Left ventricle myocardium inferior (tissue), 1 donor: ENCODE results near the gene HYAL3. TPM values are rescaled to one million over a fixed set of nuclear protein-coding genes. Genes with fewer than 3 reads are reported as not detected.
A peak's percentile ranks its signal among the peaks of the same experiment; 100 is the strongest.
"Not testable (repeated sequence)": the region's sequence is repeated elsewhere in the genome, so short reads cannot be mapped to it uniquely, and the experiment has no call there.

Experiments
- DNase-seq: peaks from one replicate; pipeline ENCODE4 v3.0.0-alpha.2; 2020
- H3K27ac ChIP-seq: fragments of 200-600 bp; replicated peaks from 2 replicates; pipeline ENCODE4 v1.8.0; 2021
- H3K27me3 ChIP-seq: fragments of 200-600 bp; 2 replicates; pipeline ENCODE4 v1.8.0; 2021; ENCODE audit warnings: low read depth
- H3K36me3 ChIP-seq: fragments of 200-600 bp; 2 replicates; pipeline ENCODE4 v1.8.0; 2021
- H3K4me1 ChIP-seq: fragments of 200-600 bp; 2 replicates; pipeline ENCODE4 v1.8.0; 2021
- H3K4me3 ChIP-seq: fragments of 200-600 bp; 2 replicates; pipeline ENCODE4 v1.8.0; 2021; ENCODE audit warnings: mild to moderate bottlenecking, moderate library complexity
- H3K9me3 ChIP-seq: fragments of 200-600 bp; replicated peaks from 2 replicates; pipeline ENCODE4 v1.8.0; 2021
- CTCF ChIP-seq: fragments of 200-600 bp; IDR thresholded peaks from 2 replicates; pipeline ENCODE4 v1.8.0; 2021; ENCODE audit warnings: antibody characterized with exemption, mild to moderate bottlenecking, borderline replicate concordance
- intact Hi-C: fragments of 100-400 bp; cut with micrococcal nuclease; formaldehyde crosslinking; loops from one replicate; pipeline ENCODE4 v1.11.0; 2022
- total RNA-seq: library from RNA; stranded (reverse); fragmentation: NEBNext Ultra II Directional; extraction: Animal tissue kit (Norgen Biotek cat#: 25700); gene quantifications from one replicate; pipeline ENCODE4 v1.2.1, GENCODE V29; 2021
- donor health status: DM: no; HTN: yes; CAD: no; lungs with severe emphysema.

HYAL3 gene
- total RNA-seq, 1 donor from 2014 or later: 1.2 TPM

- Histone ChIP-seq H3K27ac (peak overlapping the region; percentile 99), H3K9me3 (no peaks in the 10 kb centered on the region), H3K27me3 (no peaks in the 10 kb centered on the region), H3K4me1 (peaks cover 78% of the 10 kb centered on the region), H3K4me3 (peak overlapping the region; percentile 86), H3K36me3 (peaks cover 45% of the 10 kb centered on the region)
- TF ChIP-seq CTCF: no peak
- intact Hi-C loops: no loop called here
- no peak for DNase-seq
These were observed 17.5 kb upstream of the HYAL3 start for GRCh38 chr3:50316657-50317242.

- peak overlapping the region; percentile 11 for H3K27ac ChIP-seq
- H3K27me3 ChIP-seq: no peaks in the 10 kb centered on the region
- no peak overlapping the region for H3K4me3 ChIP-seq
- no peak for TF ChIP-seq CTCF
- peaks cover 41% of the 10 kb centered on the region for H3K36me3 ChIP-seq
- H3K9me3 ChIP-seq: no peaks in the 10 kb centered on the region
- intact Hi-C loops: no loop called here
- H3K4me1 ChIP-seq: peaks cover 62% of the 10 kb centered on the region
- DNase-seq: no peak
These were observed 15.6 kb upstream of the HYAL3 start for GRCh38 chr3:50314816-50315215.

- TF ChIP-seq CTCF: no peak
- H3K4me3 ChIP-seq: no peak overlapping the region
These were observed 15.1 kb upstream of the HYAL3 start for GRCh38 chr3:50314342-50314741.

GRCh38 chr3:50312041-50312440, 12.8 kb upstream of the HYAL3 start:
- H3K27ac ChIP-seq, intact Hi-C loops, H3K4me3 ChIP-seq, H3K27me3 ChIP-seq, H3K9me3 ChIP-seq, DNase-seq: not testable (repeated sequence)
- peaks cover 29% of the 10 kb centered on the region for H3K36me3 ChIP-seq
- peaks cover 35% of the 10 kb centered on the region for H3K4me1 ChIP-seq

More at GRCh38 chr3:50314342-50314741, 15.1 kb upstream of the HYAL3 start:
- no peak for DNase-seq
- Histone ChIP-seq H3K36me3 (peaks cover 40% of the 10 kb centered on the region), H3K27ac (peak overlapping the region; percentile 11), H3K9me3 (no peaks in the 10 kb centered on the region), H3K27me3 (no peaks in the 10 kb centered on the region), H3K4me1 (peaks cover 58% of the 10 kb centered on the region)
- intact Hi-C loops: no loop called here

- Histone ChIP-seq H3K4me1 (peaks cover 44% of the 10 kb centered on the region), H3K9me3 (no peaks in the 10 kb centered on the region), H3K4me3 (no peak overlapping the region), H3K27me3 (no peaks in the 10 kb centered on the region), H3K27ac (no peak overlapping the region), H3K36me3 (peaks cover 27% of the 10 kb centered on the region)
- no peak for DNase-seq
- TF ChIP-seq CTCF: no peak
- intact Hi-C loops: no loop called here
These were observed 5.4 kb upstream of the HYAL3 start for GRCh38 chr3:50304601-50305000.

GRCh38 chr3:50303013-50303815, 4.0 kb upstream of the HYAL3 start, which contains the start of gene HYAL1:
HYAL1 (minus strand) TSS chr3:50303574; CDS start chr3:50302956, 618 bp downstream.
- no peaks in the 10 kb centered on the region for H3K9me3 ChIP-seq
- peaks cover 15% of the 10 kb centered on the region for H3K36me3 ChIP-seq
- H3K27me3 ChIP-seq: no peaks in the 10 kb centered on the region
- H3K4me1 ChIP-seq: peaks cover 53% of the 10 kb centered on the region
- peak within 1 kb of the TSS; percentile 77 for H3K4me3 ChIP-seq
- intact Hi-C loops: no loop called here
- TF ChIP-seq CTCF: peak; percentile 41
- peak within 1 kb of the TSS; percentile 97 for H3K27ac ChIP-seq
- DNase-seq: peak; percentile 84
